ENCODE results near the gene RBM47. TPM values are rescaled to one million over a fixed set of nuclear protein-coding genes. Genes with fewer than 3 reads are reported as not detected.

Gene RBM47
- total and polyA plus RNA-seq, 9 of the 15 experiments (the other 6 are each of a cell fraction or from before 2014, with no cell fraction given), result 1.4 to 6.4 (median 3.3) TPM

- ChIA-PET CTCF (ENCODE audit: low intra/inter-chr PET ratio) (no interaction called here), POLR2A (interaction anchor here (0.7 kb wide), 1 partner anchor 562 kb away, joined by 3 read pairs; no protein-coding TSS in a partner anchor)
- intact Hi-C loops (cut with micrococcal nuclease) (no loop called here), in situ Hi-C loops (cut with MboI) (no loop called here)
- H3K36me3 ChIP-seq (ENCODE audit: control insufficient read depth, insufficient read depth, low read length), result no peaks in the 10 kb centered on the region
- H3K79me2 ChIP-seq (ENCODE audit: control insufficient read depth, insufficient read depth, low read length), result no peaks in the 10 kb centered on the region
- DNase-seq (ENCODE audit: extremely low read depth in 1 of 4, low spot score in 3 of 4) (no peak), ATAC-seq (peak; percentile 35; the same call in 2 of the 3 replicates), FAIRE-seq (no peak)
- peak overlapping the region; percentile 61; the same call in 1 of the 2 replicates for H2AFZ ChIP-seq (ENCODE audit: low read depth, low read length)
- 0 out of 2 replicates have a peak, but pooled peaks have one; percentile 19 for TF ChIP-seq ATF3 (IDR thresholded peaks at IDR 0.05)
- TF ChIP-seq ATF3 (CRISPR knock-in tag; conservative IDR thresholded peaks at IDR 0.05), result no peak
- TF ChIP-seq MTA2 (IDR thresholded peaks at IDR 0.05; ENCODE audit: low read depth), result no peak
- H3K9me1 ChIP-seq (ENCODE audit: control insufficient read depth, insufficient read depth, low read length), result no peaks in the 10 kb centered on the region
- no peak overlapping the region for H3K4me2 ChIP-seq (ENCODE audit: insufficient read depth, low read length)
- no peaks in the 10 kb centered on the region; a peak in 1 of 5 replicates for H3K4me1 ChIP-seq (replicated peaks in 1 of 2; ENCODE audit: control insufficient read depth in 2 of 2, insufficient read depth in 2 of 2, low read length in 2 of 2)
- H3K27me3 ChIP-seq (ENCODE audit: control insufficient read depth in 2 of 2, insufficient read depth in 2 of 2, low read length in 2 of 2), result no peaks in the 10 kb centered on the region
- no peak overlapping the region for H3K4me3 ChIP-seq
- no peak overlapping the region for H3K27ac ChIP-seq (ENCODE audit: extremely low read depth, low read depth, low read length)
- no peaks in the 10 kb centered on the region for H3K9me3 ChIP-seq (replicated peaks; ENCODE audit: control insufficient read depth, insufficient read depth, low read depth, low read length)
- no TSS peak for BruUV-seq (replicated peaks)
- no peaks in the 10 kb centered on the region for H4K20me1 ChIP-seq (replicated peaks; ENCODE audit: control insufficient read depth, insufficient read depth, low read length)
- H3K9ac ChIP-seq (ENCODE audit: insufficient read depth in 1 of 2, low read depth in 2 of 2, low read length in 2 of 2), result peak overlapping the region in 1 of 2 experiments; percentile 36; a peak in 1 of 4 replicates
- WGBS (ENCODE audit: insufficient coverage, low coverage, missing lambda C conversion rate), result 45% methylated on average over 11 of the region's 11 CpGs
Observed at GRCh38 chr4:40548256-40548655, 81.4 kb downstream of the RBM47 start.

- no peak overlapping the region; a peak in 1 of 4 replicates for H3K9ac ChIP-seq (ENCODE audit: insufficient read depth in 1 of 2, low read depth in 2 of 2, low read length in 2 of 2)
- no TSS peak for BruUV-seq (replicated peaks)
- peak overlapping the region; percentile 61; the same call in 1 of the 2 replicates for H2AFZ ChIP-seq (ENCODE audit: low read depth, low read length)
- ChIA-PET POLR2A (interaction anchor here (0.7 kb wide), 1 partner anchor 561 kb away, joined by 3 read pairs; no protein-coding TSS in a partner anchor), CTCF (ENCODE audit: low intra/inter-chr PET ratio) (no interaction called here)
- in situ Hi-C loops (cut with MboI) (no loop called here), intact Hi-C loops (cut with micrococcal nuclease) (no loop called here)
- H3K27ac ChIP-seq (ENCODE audit: extremely low read depth, low read depth, low read length), result no peak overlapping the region
- no peaks in the 10 kb centered on the region for H3K79me2 ChIP-seq (ENCODE audit: control insufficient read depth, insufficient read depth, low read length)
- H3K36me3 ChIP-seq (ENCODE audit: control insufficient read depth, insufficient read depth, low read length), result no peaks in the 10 kb centered on the region
- H3K4me3 ChIP-seq, result no peak overlapping the region
- WGBS (ENCODE audit: insufficient coverage, low coverage, missing lambda C conversion rate), result 43% methylated on average over 2 of the region's 2 CpGs
- DNase-seq (ENCODE audit: extremely low read depth in 1 of 4, low spot score in 3 of 4) (no peak), ATAC-seq (no peak; the same call in 2 of the 3 replicates), FAIRE-seq (no peak)
- H3K9me1 ChIP-seq (ENCODE audit: control insufficient read depth, insufficient read depth, low read length), result no peaks in the 10 kb centered on the region
- no peaks in the 10 kb centered on the region for H3K9me3 ChIP-seq (replicated peaks; ENCODE audit: control insufficient read depth, insufficient read depth, low read depth, low read length)
- TF ChIP-seq CBFB (CRISPR knock-in tag; IDR thresholded peaks at IDR 0.05) (no peak), MBD1 (CRISPR knock-in tag; IDR thresholded peaks at IDR 0.05) (no peak)
- no peaks in the 10 kb centered on the region; a peak in 1 of 5 replicates for H3K4me1 ChIP-seq (replicated peaks in 1 of 2; ENCODE audit: control insufficient read depth in 2 of 2, insufficient read depth in 2 of 2, low read length in 2 of 2)
- no peak overlapping the region for H3K4me2 ChIP-seq (ENCODE audit: insufficient read depth, low read length)
- H3K27me3 ChIP-seq (ENCODE audit: control insufficient read depth in 2 of 2, insufficient read depth in 2 of 2, low read length in 2 of 2), result no peaks in the 10 kb centered on the region
- no peaks in the 10 kb centered on the region for H4K20me1 ChIP-seq (replicated peaks; ENCODE audit: control insufficient read depth, insufficient read depth, low read length)
Observed at GRCh38 chr4:40547789-40548132, 81.9 kb downstream of the RBM47 start.
